Muscle of arm (tissue), 14 donors: ENCODE results near the gene MEIOSIN. TPM values are rescaled to one million over a fixed set of nuclear protein-coding genes. Genes with fewer than 3 reads are reported as not detected.
"Not testable (repeated sequence)": the region's sequence is repeated elsewhere in the genome, so short reads cannot be mapped to it uniquely, and the experiment has no call there.

ENCODE experiments used
- DNase-seq: peaks from one replicate; pipeline ENCODE4 v3.0.0-alpha.2; 2013
- long read RNA-seq, 11 donors: transcript quantifications; one replicate each; lab custom pipeline, GENCODE V29; 2026
- polyA plus RNA-seq, 12 donors: library from polyadenylated mRNA; unstranded; fragments of 120-200 nt; gene quantifications; one replicate each; pipeline ENCODE4 v1.2.1, GENCODE V29; 2013; ENCODE audit not compliant: insufficient read length in 12 of 12

Gene MEIOSIN
- polyA plus RNA-seq: not detected
- long read RNA-seq, donor 1: 0 reads
- long read RNA-seq, donor 2: 0 reads
- long read RNA-seq, donor 3: 0 reads
- long read RNA-seq, donor 4: 0 reads
- long read RNA-seq, donor 5: 0 reads
- long read RNA-seq, donor 6: 0 reads
- long read RNA-seq, donor 7: 0 reads
- long read RNA-seq, donor 8: 0 reads
- long read RNA-seq, donor 9: 0 reads
- long read RNA-seq, donor 10, partial matches to known transcripts: 33 of 110 reads
- long read RNA-seq, donor 10, other reads (novel, unspliced or antisense): 77 of 110 reads
- long read RNA-seq, donor 11: 0 reads

- DNase-seq: no peak
Measured at GRCh38 chr19:45733160-45733810, at the start of gene MEIOSIN. TSS of gene MEIOSIN (plus strand) at chr19:45733439. CDS start at chr19:45735377, 1,938 bp downstream.

- DNase-seq: not testable (repeated sequence)
Measured at GRCh38 chr19:45685045-45685444, 48.2 kb upstream of the MEIOSIN start.

DNA sequence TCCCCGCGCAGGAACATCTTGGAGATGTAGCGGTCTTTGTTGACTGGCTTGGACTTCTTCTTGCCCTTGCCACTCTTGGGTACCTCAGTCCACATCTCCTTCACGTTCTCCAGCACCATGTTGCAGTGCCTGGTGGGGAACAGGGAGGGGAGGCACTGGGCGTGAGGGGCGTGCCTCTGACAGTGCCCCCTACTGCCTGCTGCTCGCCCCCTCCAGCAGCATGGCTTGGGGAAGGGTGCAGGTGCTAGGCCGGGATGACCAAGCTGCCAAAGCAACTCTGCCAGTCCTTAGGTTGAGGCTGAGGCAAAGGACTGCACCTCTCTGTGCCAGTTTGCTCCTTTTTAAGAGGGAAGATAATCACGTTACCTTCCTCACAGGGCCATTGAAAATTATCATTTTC lies 45.6 kb upstream of the MEIOSIN start:
- DNase-seq: no peak

- peak; percentile 96 for DNase-seq
Measured at GRCh38 chr19:45691516-45692186, 41.6 kb upstream of the MEIOSIN start, which contains the start of gene SNRPD2. TSS of gene SNRPD2 (minus strand) at chr19:45691953. CDS start at chr19:45691888, 65 bp downstream.

DNA sequence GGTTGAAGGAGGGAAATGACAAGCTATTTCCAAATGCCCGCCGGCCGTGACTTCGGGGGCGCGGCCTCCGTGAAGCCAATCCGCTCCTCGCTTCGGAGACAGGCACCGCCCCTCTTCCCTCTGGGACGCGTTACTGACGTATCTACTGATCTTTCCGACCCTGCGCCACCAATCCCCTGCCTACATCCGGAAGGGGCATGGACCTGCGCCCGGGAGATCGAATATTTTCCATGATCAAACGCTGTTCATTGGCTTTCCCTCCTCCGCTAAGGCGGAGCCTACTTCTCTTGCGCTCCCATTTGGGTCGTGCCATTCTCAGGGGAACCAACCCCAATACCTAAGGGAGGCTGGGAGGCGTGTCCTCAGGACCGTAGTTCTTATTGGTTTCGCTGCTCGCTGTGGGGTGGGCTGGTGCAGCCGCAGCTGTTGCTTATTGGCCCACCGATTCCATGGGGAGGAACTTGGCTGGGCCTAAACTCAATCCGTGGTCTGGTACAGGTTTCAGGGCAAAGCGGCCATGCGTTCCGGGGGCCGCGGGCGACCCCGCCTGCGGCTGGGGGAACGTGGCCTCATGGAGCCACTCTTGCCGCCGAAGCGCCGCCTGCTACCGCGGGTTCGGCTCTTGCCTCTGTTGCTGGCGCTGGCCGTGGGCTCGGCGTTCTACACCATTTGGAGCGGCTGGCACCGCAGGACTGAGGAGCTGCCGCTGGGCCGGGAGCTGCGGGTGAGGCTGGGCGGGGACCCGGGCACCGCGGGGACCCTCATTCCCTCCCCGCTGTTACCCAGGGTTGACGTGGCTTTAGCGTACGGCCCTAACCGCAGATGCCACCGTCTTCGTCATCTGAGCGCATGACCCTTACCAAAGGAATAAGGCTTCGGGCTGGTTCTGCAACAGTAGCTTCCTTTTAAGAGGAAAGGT lies 40.8 kb upstream of the MEIOSIN start, which contains the start of gene QPCTL:
Gene QPCTL, plus strand, starts transcription at position 480 of the 919 bp plus-strand sequence. Its CDS starts 38 bp downstream, at position 518.
- DNase-seq: peak; percentile 95

DNA sequence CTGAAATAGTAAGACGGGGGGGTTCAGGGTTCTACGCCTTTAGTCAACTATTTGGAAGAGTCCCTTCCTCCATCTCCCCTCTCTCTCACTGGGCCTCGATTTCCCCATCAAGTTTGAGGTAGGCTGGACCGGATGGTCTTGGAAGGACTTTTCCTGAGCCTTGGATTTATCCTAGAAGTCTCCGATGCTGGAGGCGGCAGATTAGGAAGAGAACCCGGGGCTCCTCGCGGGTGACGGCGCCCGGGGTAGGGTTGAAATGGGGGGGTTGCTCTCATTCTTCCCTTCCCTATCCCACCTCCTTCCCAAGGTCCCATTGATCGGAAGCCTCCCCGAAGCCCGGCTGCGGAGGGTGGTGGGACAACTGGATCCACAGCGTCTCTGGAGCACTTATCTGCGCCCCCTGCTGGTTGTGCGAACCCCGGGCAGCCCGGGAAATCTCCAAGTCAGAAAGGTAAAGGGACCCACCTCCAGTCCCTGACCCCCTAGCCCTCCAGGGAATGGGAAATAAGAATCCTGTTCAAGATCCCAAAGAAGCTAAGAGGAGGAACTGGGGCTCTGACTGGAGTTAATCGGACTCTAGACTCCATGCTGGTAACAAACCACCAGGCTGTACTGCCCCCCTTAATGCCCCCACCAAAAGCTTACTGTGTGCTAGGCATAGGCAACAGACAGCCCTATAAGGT lies 40.0 kb upstream of the MEIOSIN start:
- peak; percentile 66 for DNase-seq

DNA sequence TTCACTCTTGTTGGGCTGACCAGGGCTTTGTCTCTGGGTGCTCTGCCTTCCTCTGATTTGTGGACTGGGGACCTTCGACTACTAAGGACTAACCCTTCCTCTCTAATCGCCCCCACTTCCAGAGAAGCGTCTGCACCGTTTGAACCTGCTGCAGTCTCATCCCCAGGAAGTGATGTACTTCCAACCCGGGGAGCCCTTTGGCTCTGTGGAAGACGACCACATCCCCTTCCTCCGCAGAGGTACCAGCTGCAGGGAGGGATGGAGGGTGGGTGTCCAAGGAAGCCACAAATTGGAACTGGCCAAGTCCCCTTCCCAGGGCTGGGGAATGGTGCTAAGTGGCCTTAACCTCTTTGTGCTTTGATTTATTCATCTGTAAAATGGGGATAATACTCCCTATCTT lies 31.6 kb upstream of the MEIOSIN start:
- no peak for DNase-seq

GRCh38 chr19:45705115-45705514 lies 28.1 kb upstream of the MEIOSIN start:
- DNase-seq: no peak

DNA sequence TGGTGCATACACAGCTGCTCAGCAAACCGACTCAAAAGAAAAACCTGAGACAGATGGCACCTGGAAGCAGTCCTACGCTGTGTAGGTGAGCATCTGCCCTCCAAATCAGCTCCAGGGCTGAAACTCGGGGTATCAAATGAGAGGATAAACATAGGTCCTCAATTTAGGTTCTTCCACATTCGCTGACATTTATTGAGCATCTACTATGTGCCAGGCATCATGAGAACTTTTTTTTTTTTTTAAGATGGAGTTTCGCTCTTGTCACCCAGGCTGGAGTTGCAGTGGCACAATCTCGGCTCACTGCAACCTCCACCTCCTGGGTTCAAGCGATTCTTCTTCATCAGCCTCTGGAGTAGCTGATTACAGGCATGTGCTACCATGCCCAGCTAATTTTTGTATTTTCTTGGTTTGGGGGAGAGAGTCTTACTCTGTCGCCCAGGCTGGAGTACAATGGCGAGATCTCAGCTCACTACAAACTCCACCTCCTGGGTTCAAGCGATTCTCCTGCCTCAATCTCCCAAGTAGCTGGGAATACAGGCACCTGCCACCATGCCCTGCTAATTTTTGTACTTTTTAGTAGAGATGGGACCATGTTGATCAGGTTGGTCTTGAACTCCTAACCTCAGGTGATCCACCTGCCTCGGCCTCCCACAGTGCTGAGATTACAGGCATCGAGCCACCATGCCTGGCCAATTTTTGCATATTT lies 27.4 kb upstream of the MEIOSIN start:
- DNase-seq: no peak

DNA sequence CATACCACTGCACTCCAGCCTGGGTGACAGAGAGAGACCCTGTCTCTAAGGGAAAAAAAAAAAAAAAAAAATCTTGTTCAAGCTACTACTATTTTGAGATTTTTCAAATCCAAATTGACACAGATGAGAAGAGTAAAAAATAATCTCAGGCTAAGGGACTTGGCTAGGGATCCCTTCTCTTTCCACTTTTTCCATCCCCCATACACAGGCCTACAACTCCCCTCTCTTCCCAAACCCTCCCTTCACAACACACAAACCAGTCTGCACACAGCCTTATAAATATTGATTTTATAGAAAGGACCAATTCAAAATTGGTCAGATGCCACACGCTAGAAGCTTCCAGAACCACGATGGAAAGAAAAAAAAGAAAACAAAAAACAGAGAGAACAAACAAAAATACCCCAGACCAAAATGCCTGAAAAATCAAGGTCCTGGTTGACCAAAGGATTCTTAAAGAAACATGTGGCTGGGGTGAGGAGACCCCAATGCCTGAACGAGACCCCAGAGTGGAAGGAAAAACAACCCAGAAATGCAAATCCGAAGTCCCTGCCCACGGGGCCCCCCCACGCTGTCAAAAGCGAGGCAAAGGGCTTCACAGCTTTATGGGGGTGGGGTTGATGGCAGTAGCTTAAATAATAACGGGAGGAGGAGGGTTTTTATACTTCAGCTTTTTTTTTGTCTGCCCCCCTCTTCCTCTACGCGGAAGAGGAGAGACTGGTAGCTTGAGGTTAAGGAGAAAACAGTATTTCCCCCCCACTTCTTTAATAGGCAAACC lies 22.7 kb upstream of the MEIOSIN start:
- DNase-seq: no peak

DNA sequence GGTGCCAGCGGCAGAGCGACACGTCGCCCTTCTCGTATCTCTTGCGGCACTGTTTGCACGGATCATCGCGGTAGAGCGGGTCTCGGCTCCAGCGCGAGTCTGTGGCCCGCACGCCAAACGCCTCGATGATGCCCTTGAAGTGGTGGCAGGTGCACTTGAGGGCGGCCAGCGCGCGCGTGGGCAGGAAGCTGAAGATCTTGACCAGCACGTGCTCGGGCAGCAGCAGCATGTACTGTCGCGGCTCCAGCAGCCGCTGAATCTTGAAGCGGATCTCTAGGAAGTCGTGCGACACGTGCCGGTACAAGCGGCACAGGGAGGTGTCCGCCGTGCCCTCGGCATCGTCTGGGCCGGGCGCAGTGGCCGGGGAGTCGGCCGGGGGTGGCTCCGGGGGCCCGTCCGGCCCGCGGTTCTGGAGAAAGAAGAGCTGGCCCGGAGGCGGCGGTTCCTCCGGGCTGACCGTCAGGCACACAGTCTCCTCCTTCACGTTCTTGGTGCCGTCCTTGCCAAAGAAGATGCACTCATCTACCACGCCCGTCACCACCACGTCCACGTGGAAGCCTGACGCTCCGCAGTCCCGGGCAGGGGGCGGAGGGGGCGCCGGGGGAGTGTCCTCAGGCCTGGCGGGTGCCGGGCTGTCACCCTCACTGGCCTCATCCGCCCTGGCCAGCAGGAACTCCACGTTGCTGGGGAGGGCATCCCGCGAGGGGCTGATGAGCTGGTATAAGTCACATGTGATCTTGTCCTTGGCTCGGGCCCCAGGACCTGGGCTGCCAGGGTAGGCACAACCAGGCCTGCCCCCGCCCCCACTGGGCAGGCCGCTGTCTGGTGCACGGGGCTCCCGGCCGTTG lies 21.2 kb upstream of the MEIOSIN start:
- no peak for DNase-seq

DNA sequence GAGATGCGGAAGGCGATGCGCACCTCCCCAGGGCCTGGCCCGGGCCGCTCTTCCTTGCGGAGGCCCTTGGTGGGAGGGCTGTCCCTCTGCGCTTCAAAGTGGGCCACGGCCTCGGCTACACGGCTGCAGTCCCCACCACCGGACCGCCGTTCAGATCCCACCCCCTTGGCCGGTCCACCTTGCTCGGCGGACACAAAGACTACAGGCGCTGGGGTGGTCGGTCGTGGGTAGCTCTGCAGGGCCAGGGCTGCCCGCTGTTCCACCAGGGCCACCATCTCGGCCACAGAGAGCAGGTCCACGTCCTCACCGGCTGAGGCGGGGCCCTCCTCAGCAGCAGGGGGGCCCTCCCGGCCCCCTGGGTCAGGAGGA lies 20.6 kb upstream of the MEIOSIN start:
- DNase-seq: no peak

GRCh38 chr19:45713141-45713540 lies 20.1 kb upstream of the MEIOSIN start:
- no peak for DNase-seq

- DNase-seq: no peak
Measured at GRCh38 chr19:45715139-45715538, 18.1 kb upstream of the MEIOSIN start.

GRCh38 chr19:45716359-45717130 lies 16.7 kb upstream of the MEIOSIN start:
- peak; percentile 41 for DNase-seq

- peak; percentile 98 for DNase-seq
Measured at GRCh38 chr19:45717131-45717982, 15.9 kb upstream of the MEIOSIN start.
